Measurements from ENCODE around the gene ERC1.
"Not testable (repeated sequence)": the region's sequence is repeated elsewhere in the genome, so short reads cannot be mapped to it uniquely, and the experiment has no call there.

Gene ERC1

GRCh38 chr12:1329784-1330476 is 338.9 kb downstream of the ERC1 start:
- no peak for DNase-seq

DNA sequence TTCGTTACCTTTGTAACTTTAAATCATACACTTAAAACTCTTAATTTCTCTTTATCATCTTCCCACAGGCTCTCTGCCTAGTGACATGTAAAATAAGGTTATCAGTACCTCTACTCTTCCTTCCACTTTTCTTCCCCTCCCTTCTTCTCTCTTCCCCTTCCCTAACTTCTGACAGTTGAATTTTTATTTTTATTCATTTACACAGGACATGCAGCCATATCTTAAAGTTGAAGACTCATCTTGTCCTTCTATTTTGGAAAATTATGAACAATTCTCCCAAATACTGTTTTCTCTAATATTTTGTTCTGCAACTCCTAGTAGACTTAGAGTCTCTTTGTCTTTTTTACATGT is 339.4 kb downstream of the ERC1 start:
- no peak for DNase-seq

DNA sequence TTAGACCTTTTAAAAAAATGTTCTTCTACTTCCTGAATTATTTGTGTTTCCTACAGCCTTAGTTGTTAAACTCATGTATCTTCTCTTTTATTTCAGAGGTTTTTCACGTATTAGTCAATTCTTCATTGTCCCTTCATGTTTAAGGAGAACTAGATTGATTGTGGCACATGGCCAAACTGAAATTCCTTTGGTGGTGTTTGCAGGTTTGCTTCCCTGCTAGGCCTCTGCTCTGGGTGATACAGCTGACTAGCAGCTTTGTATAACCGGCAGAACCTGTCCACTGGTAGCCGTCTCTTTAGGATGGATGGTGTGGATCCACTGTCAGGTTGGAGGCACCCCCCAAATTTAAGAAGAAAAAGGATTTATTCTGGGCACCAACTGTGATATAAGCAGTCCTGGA is 341.3 kb downstream of the ERC1 start:
- no peak for DNase-seq

- DNase-seq = no peak
These were observed 347.6 kb downstream of the ERC1 start for GRCh38 chr12:1338483-1339177.

DNA sequence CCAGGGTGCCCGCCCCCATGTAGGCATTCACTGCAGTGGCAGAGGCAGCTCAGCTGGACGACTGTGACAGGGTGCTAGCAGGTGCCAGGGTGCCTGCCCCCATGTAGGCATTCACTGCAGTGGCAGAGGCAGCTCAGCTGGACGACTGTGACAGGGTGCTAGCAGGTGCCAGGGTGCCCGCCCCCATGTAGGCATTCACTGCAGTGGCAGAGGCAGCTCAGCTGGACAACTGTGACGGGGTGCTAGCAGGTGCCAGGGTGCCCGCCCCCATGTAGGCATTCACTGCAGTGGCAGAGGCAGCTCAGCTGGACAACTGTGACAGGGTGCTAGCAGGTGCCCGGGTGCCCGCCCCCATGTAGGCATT is 348.1 kb downstream of the ERC1 start:
- DNase-seq = not testable (repeated sequence)

GRCh38 chr12:1339618-1340319 is 348.7 kb downstream of the ERC1 start:
- no peak for DNase-seq

DNA sequence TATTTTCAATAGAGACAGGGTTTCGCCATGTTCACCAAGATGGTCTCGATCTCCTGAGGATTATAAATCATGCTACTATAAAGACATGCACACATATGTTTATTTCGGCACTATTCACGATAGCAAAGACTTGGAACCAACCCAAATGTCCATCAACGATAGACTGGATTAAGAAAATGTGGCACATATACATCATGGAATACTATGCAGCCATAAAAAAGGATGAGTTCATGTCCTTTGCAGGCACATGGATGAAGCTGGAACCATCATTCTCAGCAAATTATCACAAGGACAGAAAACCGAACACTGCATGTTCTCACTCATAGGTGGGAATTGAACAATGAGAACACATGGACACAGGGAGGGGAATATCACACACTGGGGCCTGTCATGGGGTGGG is 350.2 kb downstream of the ERC1 start:
- not testable (repeated sequence) for DNase-seq

GRCh38 chr12:1343422-1343821 is 352.4 kb downstream of the ERC1 start:
- no peak for DNase-seq

GRCh38 chr12:1344245-1344644 is 353.2 kb downstream of the ERC1 start:
- no peak for DNase-seq

GRCh38 chr12:1346126-1346525 is 355.1 kb downstream of the ERC1 start:
- DNase-seq = no peak

- DNase-seq = no peak
These were observed 356.3 kb downstream of the ERC1 start for GRCh38 chr12:1347294-1347693.

DNA sequence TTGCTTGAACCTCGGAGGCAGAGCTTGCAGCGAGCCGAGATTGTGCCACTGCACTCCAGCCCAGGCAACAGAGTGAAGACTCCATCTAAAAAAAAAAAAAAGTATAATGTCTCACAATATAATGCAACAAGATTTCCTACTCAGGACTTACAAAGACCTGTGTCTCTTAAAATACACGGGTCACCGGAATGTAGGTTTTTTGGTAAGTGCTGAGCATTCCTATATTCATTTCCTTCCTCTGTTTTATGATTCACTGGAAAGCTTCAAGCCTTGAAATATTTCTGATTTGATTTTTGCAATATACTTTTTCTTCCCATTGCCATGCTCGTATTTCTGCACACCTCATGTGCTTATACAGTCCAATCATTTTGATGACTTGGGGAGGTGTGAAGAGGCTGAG is 357.6 kb downstream of the ERC1 start:
- DNase-seq = no peak

DNA sequence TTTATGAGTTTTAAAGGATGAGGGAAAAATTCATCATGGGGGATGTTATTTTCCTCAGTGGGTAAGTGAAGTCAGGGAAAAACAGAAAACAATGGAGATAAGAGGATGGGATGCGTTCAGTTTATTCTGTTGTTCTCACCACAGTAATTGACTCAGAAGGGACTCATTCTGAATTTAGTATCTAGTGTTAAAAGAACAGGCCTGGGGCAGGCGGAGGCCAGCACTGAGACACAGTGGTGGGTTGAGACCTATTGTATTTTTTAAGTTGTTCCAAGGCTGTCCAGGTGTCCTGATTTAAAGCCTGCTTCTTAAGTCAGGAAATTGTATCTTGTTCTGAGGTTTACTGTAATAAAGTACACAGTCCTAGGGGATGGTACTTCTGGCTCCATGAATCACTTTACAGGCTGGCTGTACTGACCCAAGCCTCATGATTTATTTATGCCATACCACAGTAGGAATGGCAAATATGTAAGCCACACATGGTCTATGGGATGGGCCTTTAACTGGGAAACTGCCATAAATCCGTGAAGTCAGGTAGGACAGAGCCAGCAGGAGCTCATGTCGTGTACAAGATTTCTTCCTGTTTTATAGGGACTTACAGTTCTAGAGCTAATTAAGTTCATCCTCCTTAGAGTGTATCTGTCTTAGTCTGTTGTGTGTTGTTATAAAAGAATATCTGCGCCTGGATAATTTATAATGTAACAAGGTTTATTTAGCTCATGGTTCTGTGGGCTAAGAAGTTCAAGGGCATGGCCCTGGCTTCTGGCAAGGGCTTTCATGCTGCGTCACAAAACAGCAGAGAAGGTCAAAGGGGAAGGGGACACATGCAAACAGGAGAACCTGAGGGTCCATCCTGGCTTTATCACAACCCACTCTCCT is 359.3 kb downstream of the ERC1 start:
- no peak for DNase-seq

DNA sequence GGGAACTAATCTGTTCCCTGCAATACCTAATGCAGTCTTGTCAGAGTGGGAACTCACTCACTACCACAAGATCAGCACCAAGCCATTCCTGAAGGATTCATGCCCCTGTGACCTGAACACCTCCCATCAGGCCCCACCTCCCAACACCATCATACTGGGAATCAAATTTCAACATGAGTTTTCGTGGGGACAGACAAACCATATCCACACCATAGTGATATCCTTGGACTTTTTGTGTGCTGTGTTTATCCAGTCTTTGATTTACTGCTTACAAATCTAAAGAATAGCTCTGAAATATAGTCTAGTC is 359.9 kb downstream of the ERC1 start:
- no peak for DNase-seq

DNA sequence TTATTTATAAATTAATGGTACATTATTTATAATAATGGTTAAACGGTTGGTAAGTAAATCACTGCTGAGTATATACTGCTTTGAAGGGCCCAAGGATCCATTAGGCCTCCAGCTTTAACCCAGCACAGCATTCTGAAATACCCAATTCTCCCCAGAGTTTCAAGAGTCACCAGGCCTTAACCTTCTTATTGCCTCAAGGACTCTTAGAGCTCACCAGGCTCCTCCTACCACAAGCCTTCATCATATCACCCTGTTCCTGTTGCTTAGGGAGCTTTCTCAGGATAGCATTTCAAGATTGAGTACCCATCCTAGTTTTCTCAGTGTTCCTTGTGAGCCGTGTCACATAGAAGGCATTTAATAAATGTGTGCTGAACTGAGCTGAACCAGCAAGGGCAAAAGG is 360.9 kb downstream of the ERC1 start:
- DNase-seq = no peak

DNA sequence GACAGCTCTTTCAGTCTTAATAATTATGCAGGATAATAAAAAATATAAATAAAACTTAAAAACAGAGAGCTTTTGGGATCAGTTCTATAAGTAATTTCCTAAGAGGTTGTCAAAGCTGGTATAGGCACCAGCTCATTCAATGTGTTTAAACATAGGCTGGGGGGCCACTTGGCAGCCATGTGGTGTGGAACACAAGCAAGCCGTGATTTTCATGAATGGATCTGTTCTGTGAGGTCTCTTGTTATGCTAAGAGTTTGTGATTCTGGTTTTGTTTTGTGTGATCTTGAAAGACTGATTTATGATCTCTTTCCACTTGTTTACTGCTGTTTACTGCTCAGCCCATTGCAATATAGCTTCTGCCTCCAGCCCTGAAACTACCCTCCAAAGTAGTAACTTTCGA is 362.4 kb downstream of the ERC1 start:
- DNase-seq = no peak

GRCh38 chr12:1355396-1355795 is 364.4 kb downstream of the ERC1 start:
- DNase-seq = no peak

DNA sequence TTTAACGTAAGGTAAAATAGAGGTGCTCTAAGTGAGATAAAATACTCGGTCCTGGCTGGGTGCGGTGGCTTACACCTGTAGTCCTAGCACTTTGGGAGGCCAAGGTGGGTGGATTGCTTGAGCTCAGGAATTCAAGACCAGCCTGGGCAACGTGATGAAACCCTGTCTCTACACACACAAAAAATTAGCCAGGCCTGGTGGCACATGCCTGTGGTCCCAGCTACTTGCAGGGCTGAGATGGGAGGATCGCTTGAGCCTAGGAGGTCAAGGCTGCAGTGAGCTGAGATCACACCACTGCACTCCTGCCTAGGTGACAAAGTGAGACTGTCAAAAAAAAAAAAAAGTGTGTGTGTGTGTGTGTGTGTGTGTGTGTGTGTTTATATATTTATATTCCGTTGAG is 364.8 kb downstream of the ERC1 start:
- not testable (repeated sequence) for DNase-seq

- DNase-seq = no peak
These were observed 365.3 kb downstream of the ERC1 start for GRCh38 chr12:1356285-1356684.

GRCh38 chr12:1357171-1357570 is 366.1 kb downstream of the ERC1 start:
- DNase-seq = no peak

GRCh38 chr12:1357711-1358110 is 366.7 kb downstream of the ERC1 start:
- DNase-seq = no peak

GRCh38 chr12:1360441-1361210 is 369.6 kb downstream of the ERC1 start:
- DNase-seq = no peak

Data from stimulated activated naive CD4-positive, alpha-beta T cell treated with Interleukin-2 at 50 U/mL for 16 hours (primary cell).